ENCODE data around the gene DHRS3.
"Not testable (repeated sequence)": the region's sequence is repeated elsewhere in the genome, so short reads cannot be mapped to it uniquely, and the experiment has no call there.

Gene DHRS3

GRCh38 chr1:12573015-12573825 is 44.8 kb downstream of the DHRS3 start:
- no peak for DNase-seq

DNA sequence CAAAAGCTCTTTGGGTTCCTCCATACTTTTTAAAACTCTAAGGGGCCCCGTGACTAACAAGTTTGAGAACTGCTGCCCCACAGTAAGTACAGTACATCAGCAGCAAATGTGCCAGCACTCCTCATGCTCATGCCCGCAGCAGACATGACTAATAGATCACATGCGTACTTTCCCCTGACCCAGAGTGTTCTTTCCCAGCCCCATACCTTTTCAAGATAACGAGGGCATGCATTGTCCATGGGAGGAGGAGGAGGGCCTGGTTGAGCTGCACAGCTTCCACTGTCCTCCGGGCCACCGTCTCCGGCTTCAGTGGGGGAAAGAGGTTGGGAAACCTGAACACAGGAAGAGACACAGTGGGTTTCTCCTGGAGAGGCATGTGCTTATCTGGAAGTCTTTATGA is 45.5 kb downstream of the DHRS3 start:
- no peak for DNase-seq

DNA sequence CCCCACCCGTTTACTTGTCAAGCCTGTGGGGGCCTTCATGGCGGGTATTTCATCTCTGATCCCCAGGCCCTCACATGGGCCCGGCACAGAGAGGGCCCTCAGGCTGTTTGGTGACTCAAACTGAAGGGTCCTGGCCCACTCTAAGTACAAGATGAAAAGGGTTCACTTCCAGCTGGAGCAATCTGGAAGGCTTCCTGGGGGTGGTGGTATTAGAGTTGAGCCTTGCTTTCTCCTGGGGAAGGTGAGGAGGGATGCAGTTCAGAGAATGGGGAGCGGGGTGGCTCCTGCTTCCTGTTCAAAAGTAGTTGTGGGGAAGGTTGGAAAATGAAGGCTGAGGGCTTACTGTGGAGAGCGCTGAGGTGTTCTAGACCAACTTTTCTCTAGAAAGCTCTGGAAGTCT is 47.7 kb downstream of the DHRS3 start:
- DNase-seq = no peak

DNA sequence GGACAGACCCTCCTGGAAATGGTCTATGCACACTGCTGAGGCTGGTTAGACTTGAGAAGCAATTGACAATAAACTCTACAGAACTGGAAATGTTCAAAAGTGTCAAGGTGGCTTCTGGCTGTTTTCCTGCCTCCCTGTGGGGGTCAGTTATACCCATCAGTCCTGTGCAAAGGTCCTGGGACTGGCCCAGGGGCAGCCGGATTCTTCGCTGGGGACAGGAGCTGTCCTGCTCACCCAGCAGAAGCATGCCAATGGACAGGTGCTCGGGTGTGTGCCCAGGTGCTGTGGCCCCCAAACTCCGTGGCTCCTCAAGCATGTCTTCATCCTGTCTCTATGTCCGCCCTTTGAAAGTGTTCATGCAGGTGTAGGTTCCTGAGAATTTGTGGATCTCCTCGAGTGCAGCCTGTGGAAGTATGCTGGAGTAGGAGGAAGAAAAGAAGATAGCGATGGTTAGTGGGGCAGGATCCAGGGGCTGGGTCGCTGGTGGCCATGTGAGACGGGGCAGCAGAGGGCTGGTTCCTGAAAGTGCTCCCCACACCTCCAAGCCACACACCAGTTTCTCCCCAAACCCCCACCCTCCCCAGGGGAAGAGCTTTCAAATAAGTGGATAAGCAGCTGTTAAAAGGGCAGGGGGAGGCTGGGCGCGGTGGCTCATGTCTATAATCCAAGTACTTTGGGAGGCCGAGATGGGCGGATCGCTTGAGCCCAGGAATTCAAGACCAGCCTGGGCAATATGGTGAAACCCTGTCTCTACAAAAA is 49.8 kb downstream of the DHRS3 start:
- no peak for DNase-seq

GRCh38 chr1:12567288-12567819 is 50.7 kb downstream of the DHRS3 start:
- no peak for DNase-seq

GRCh38 chr1:12566484-12567287 is 51.3 kb downstream of the DHRS3 start:
- no peak for DNase-seq

DNA sequence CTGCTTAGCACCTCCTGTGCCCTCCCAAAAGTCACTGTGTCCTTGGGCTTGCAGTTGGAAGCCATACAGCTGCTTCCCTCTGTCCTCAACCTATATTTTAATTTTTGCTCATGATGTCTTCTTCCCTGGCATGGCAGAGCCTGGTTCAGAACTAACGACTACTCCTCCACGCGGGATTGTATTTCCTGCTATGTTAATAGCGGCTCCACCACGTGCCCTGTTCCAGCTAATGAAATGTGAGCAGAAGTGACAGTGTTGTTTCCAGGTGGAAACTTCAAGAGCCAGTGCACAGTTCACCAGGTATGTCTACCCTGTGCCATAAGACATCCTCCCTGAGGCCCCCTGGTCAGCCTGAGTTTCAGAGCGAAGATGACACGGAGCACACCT is 52.1 kb downstream of the DHRS3 start:
- no peak for DNase-seq

DNA sequence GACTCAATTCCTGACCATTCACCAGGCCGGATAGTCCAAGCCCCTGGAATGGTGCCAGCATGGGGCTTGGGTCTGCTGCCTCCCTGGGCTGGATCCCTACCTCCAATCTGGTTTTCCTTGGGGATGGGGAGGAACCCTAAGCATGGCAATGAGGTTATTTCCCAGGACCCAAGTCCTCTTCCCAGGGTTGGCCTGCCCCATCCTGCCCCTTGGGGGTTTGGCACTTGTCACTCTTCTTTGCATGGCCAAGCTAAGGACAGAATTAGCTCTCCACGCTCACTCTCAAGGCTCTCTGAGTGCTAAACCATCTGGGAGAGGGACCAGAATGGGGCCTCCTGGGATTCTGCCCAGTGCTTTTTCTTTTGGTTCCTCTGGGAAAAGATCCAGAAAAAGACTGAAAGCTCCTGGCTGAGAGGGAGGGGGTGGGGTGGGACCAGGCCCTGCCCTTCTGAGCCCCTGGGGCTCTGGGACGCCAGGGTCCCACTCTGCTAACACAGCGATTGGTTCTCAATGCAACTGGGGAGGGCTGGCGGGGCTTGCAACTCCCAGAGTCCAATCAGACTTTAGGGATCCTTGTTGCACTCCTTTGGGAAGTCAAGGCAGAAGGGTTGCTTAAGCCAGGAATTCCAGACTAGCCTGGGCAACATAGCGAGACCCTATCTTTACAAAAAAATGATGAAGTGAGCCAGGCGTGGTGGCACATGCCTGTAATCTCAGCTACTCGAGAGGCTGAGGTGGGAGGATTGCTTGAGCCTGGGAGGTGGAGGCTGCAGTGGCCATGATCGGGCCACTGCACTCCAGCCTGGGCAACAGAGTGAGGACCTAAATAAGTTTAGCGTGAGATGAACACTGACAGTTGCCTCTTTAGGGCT is 52.7 kb downstream of the DHRS3 start:
- no peak for DNase-seq

GRCh38 chr1:12564251-12564650 is 53.8 kb downstream of the DHRS3 start:
- not testable (repeated sequence) for DNase-seq

GRCh38 chr1:12562955-12563576 is 54.9 kb downstream of the DHRS3 start:
- no peak for DNase-seq

DNA sequence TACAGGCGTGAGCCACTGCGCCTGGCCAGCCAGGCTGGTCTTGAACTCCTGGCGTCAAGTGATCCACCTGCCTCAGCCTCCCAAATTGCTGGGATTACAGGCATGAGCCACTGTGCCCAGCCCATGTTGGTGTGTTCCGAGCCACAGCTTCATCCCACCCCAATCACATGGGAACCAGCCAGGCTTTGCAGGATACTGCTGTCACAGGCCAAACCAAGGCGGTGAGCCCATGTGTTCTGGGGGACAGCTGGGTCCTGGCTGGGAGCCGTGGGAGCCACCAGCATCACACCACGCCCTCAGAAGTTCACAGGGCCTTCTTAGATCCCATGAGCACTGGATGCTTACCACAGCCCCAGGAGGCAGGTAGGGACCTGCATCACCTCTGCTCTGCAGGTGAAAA is 56.9 kb downstream of the DHRS3 start:
- no peak for DNase-seq

GRCh38 chr1:12556957-12557935 is 60.8 kb downstream of the DHRS3 start:
- no peak for DNase-seq

DNA sequence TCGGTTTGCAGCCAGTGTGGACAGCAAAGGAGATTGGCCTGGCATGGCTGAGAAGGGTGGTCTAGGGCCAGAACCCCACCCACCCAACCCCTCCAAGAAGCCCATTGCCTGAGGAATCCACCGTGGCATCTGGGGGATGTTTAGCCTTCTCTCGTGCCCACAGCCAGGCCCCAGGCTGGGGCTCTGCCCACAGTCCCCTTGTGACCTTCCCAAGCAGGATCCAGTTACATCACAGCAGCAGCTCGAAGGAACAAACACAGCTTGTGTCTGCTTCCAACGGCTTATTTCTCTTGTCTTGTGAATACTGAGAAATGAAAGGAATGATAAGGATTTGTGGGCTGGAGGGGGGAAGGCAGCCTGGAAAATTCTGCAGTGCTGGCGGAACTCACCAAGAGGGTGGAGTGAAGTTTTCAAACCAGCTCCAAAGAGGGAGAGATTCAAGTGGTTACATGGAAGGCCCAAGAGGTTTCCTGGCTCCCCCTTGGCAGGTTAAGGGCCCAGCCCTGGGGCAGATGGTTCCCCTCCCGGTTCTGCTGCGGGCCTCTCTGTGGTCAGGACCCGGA is 61.6 kb downstream of the DHRS3 start:
- no peak for DNase-seq

DNA sequence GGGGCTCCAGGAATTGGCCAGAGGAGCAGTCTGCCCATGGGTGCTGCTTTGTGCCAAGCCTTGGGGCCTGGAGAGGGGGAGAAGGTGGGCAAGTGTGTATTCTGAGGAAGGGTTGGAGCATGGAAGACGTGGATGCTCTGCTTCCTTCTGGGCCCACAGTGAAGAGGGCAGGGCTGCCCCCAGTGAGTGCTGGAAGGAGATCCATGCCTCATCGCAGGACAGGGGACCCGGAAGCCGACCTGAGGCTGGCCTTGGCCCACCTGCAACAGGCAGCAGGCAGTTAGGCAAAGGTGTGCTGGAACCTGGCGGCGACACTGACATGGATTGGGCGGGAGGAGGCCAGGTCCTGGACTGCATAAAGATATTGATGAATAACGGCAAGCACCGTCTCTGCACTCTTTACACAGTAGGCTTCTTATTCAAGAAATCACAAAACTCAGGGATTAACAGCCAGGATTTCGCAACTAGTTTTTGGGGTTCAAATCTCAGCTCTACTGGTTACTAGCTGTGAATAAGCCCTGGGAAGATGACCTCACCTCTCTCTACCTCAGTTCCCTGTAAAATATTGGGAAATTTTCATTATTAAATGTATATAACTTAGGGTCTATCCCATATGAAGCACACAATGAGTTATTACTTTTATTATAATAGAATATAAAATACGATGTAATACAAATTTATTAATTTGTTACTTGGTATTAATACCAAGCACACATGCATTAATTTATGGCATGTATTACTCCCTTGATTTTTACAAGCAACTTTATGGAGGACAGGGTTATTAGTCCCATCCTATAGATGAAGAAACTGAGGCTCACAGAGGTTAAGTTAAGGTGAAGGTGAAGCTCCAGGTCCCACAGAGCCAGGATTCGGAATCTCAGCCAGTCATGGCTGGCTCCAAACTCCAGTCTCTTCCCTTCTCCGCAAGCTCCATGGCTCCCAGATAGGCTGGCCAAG is 62.3 kb downstream of the DHRS3 start:
- DNase-seq = no peak

DNA sequence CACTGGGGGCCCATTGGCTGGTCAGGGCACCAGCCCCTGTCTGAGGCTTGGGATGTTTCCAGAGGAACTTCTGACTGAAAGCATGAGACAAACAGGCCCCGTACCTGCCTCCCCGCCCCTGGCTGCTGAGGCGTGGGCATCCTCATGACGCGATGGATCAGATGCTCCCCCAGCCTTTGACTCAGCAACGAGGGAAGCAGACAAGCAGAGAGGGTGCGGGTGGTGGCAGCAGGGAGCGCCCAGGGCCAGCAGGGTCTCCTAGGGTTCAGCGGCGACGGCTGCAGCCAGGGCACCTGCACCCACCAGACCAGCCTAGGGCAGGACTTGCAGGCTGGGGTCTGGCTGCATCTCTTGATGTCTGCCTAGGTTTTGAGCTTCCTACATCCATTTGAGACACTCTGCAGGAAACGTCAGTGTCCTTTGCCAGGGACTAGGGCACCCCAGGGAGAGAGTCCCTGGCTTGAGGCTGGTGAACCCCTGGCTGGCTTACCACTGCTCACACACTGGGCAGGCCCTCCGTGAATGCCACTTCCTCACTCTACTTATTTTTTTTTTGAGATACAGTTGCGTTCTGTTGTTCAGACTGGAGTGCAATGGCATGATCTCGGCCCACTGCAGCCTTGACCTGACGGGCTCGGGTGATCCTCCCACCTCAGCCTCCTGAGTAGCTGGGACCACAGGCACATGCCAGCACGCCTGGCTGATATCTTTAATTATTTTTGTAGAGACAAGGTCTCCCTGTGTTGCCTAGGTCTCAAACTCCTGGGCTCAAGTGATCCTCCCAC is 63.3 kb downstream of the DHRS3 start:
- no peak for DNase-seq

DNA sequence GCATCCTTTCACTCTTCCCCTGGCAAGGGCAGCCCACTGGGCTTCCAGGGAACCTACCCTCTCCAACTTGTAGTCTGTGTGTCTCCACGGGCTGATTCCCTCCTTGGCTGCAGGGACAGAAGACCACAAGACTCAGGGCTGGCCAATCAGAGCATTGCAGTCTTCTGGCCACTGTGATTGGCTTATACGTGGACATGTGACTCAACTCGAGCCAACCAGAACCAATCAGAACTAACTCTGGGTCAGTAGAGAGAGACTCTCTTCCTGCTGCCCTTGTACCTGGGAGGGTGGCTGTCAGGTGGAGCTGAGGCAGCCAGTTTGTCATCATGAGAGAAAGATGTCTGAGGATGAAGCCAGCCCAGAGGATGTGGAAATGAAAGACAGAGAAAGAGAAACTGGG is 64.0 kb downstream of the DHRS3 start:
- no peak for DNase-seq

- no peak for DNase-seq
These were observed 64.8 kb downstream of the DHRS3 start for GRCh38 chr1:12552951-12553921.

Data from T-helper 9 cell (primary cell).